ENCODE results near the gene FAM241B.

Gene FAM241B

GRCh38 chr10:69666756-69667155 lies 36.7 kb downstream of the FAM241B start:
- DNase-seq (ENCODE audit: low spot score) = no peak

GRCh38 chr10:69668721-69669120 lies 38.7 kb downstream of the FAM241B start:
- DNase-seq (ENCODE audit: low spot score) = no peak

- no peak for DNase-seq (ENCODE audit: low spot score)
Observed at GRCh38 chr10:69669409-69669808, 39.4 kb downstream of the FAM241B start.

GRCh38 chr10:69673521-69673920 lies 43.5 kb downstream of the FAM241B start:
- DNase-seq (ENCODE audit: low spot score) = no peak

GRCh38 chr10:69674786-69675185 lies 44.7 kb downstream of the FAM241B start:
- no peak for DNase-seq (ENCODE audit: low spot score)

GRCh38 chr10:69676301-69676700 lies 46.3 kb downstream of the FAM241B start:
- DNase-seq (ENCODE audit: low spot score) = no peak

GRCh38 chr10:69677985-69678654 lies 48.1 kb downstream of the FAM241B start:
- no peak for DNase-seq (ENCODE audit: low spot score)

- no peak for DNase-seq (ENCODE audit: low spot score)
Observed at GRCh38 chr10:69679736-69680135, 49.7 kb downstream of the FAM241B start.

GRCh38 chr10:69680610-69681009 lies 50.6 kb downstream of the FAM241B start:
- DNase-seq (ENCODE audit: low spot score) = no peak

GRCh38 chr10:69681436-69681835 lies 51.4 kb downstream of the FAM241B start:
- DNase-seq (ENCODE audit: low spot score) = no peak

GRCh38 chr10:69682955-69683474 lies 53.0 kb downstream of the FAM241B start:
- DNase-seq (ENCODE audit: low spot score) = no peak

Measured in NAMALWA (cell line).